HG03558 (cell line): ENCODE measurements around the gene TCEAL6.
"Not testable (repeated sequence)": the region's sequence is repeated elsewhere in the genome, so short reads cannot be mapped to it uniquely, and the experiment has no call there.

Source experiments
- ATAC-seq: cut with Tn5 transposase; IDR thresholded peaks from one replicate; pipeline ENCODE4 v1.9.1; 2021; ENCODE audit warnings: moderate number of reproducible peaks; ENCODE audit not compliant: unreplicated experiment; ENCODE audit errors: extremely low read depth

Gene TCEAL6

GRCh38 chrX:102142274-102142673 is at the start of gene TCEAL6:
TSS of gene TCEAL6 (minus strand) at chrX:102142481.
- not testable (repeated sequence) for ATAC-seq

- ATAC-seq, result no peak
These were observed 43.9 kb upstream of the TCEAL6 start for GRCh38 chrX:102185967-102186720.

- peak; percentile 90 for ATAC-seq
These were observed 13.5 kb upstream of the TCEAL6 start, which contains the start of gene BEX5 for GRCh38 chrX:102155806-102156179. TSS of gene BEX5 (minus strand) at chrX:102155977. CDS start at chrX:102154265, 1,712 bp downstream.

GRCh38 chrX:102154900-102155805 is 12.9 kb upstream of the TCEAL6 start:
- no peak for ATAC-seq

- ATAC-seq, result no peak
These were observed 12.1 kb upstream of the TCEAL6 start for GRCh38 chrX:102154218-102154860.

- ATAC-seq, result not testable (repeated sequence)
These were observed 650 bp downstream of the TCEAL6 start for GRCh38 chrX:102141631-102142030.

GRCh38 chrX:102140876-102141275 is 1.4 kb downstream of the TCEAL6 start:
- not testable (repeated sequence) for ATAC-seq

- ATAC-seq, result no peak
These were observed 4.2 kb downstream of the TCEAL6 start for GRCh38 chrX:102138064-102138463.

GRCh38 chrX:102129473-102129872 is 12.8 kb downstream of the TCEAL6 start:
- no peak for ATAC-seq

- no peak for ATAC-seq
These were observed 15.4 kb downstream of the TCEAL6 start for GRCh38 chrX:102126863-102127262.

- not testable (repeated sequence) for ATAC-seq
These were observed 16.0 kb downstream of the TCEAL6 start for GRCh38 chrX:102126080-102126818.

GRCh38 chrX:102125436-102125835 is 16.8 kb downstream of the TCEAL6 start, which contains the start of gene TCEAL2:
TSS of gene TCEAL2 (plus strand) at chrX:102125679. CDS start at chrX:102126831, 1,152 bp downstream.
- ATAC-seq, result not testable (repeated sequence)

GRCh38 chrX:102125014-102125413 is 17.3 kb downstream of the TCEAL6 start:
- ATAC-seq, result not testable (repeated sequence)

GRCh38 chrX:102115748-102116147 is 26.5 kb downstream of the TCEAL6 start:
- no peak for ATAC-seq

- no peak for ATAC-seq
These were observed 28.9 kb downstream of the TCEAL6 start for GRCh38 chrX:102113367-102113766.
